HTR-8/SVneo (cell line): ENCODE measurements around the gene FGGY.
"Not testable (repeated sequence)": the region's sequence is repeated elsewhere in the genome, so short reads cannot be mapped to it uniquely, and the experiment has no call there.

Experiments used
- DNase-seq: peaks from one replicate; pipeline ENCODE4 v3.0.0; 2011; ENCODE audit warnings: low spot score, mixed read lengths; ENCODE audit not compliant: insufficient read length
- FAIRE-seq: peaks from 2 replicates; lab custom pipeline; 2011; peaks lifted over from hg19 to GRCh38; lab: Jason Lieb, UNC

The FGGY gene

DNA sequence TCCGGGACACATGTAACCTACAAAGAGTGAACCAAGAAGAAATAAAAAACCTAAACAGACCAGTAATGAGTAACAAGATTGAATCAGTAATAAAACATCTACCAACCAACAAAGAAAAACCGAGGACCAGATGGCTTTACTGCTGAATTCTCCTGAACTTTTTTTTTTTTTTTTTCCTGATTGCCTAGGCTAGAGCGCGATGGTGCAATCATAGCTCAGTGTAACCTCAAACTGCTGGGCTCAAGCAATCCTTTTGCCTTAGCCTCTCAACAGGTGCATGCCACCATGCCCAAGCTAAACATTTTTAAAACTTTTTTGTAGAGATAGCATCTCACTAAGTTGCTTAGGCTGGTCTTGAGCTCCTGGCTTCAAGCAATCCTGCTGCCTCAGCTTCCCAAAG lies 11.2 kb upstream of the FGGY start:
- no peak for DNase-seq
- no peak for FAIRE-seq

DNA sequence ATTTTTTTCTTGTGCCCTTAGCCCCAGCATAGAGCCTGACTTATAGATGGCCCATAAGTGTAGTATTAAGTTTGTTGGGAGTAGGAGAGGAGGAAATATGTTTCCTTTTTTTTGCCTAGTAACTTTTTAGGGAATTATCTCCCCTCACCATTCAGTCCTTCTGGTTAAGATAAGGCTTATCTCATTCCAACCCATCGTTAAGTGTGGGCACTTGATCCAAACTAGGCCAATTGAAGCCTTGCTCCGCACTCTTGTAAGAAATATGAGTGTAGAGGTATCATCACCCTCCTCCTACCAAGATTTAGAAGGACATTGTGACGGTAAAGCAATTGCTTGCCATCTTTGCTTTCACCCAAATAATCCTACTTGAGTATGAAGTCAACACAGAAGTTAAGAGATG lies 8.8 kb upstream of the FGGY start:
- FAIRE-seq (no peak), DNase-seq (no peak)

DNA sequence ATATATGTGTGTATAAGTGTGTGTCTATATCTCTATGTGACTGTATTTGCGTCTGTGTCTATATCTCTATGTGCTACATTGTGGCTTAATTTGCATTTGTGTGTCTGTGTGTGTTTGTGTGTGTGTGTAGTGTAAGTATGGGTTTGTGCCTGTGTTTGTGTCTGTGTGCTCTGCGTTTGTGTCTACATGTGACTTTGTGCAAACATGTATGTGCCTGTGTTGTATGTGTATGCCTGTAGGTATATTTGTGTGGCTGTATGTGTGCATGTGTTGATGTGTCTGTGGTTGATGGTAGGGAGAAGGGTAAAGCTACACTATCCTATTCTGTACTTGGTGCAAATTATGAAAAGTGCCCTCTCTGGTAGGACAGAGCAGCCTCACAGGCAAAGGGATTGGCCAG lies 7.3 kb upstream of the FGGY start:
- DNase-seq, result no peak
- FAIRE-seq, result peak; percentile 26

DNA sequence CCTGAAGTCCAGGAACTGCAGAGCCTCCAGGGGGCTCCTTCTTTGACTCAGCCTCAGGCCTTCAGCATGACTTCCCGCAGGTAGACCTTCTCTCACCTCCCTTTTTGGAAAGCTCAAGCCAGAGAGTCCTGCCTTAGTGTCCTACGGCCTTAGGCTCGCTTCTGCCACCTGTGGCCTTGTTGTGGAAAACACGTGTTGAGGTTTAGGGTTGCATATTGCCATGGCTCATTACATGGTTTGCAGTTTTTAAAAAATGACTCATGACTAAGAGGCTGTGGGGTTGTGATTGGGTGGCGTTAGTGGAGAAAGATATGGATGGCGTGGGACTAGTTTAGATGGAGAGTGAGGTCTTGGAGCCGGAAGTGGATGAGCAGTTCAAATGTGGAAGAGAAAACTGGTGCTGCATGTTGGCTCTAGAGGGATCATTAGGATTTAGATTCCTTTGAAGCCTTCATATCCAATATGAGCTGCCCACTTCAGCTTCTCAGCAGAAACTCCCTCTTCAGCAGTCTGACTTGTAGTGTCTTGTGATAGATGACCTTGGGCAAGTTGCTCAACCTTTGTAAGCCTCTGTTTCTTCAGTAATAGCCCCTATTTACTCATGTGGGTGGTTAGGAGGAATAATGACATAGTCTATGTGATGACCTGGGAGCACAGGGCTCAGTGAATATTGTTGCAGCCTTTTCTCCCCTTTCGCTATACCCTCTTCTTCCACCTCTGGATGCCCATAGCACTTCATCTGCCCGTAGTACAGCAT lies 6.5 kb upstream of the FGGY start:
- DNase-seq (peak; percentile 14), FAIRE-seq (no peak)

DNA sequence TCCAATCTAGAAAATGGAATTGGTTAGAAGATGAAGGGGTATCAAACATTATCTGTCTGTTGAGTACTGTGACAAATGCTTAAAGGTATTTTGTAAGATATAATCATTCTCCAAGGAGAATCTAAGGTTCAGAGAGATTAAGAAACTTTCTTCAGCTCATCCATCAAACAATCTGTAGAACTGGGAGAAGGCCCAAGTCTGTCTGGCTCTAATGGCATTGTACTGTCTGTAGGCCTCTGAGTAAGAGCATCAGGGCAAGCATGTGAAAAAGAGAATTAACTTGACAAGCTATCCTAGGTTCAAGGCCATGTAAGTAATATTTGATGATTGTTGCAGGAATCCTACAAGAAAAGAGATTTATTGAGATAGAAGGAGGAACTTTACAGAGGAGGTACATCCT lies 5.3 kb upstream of the FGGY start:
- FAIRE-seq (no peak), DNase-seq (no peak)

DNA sequence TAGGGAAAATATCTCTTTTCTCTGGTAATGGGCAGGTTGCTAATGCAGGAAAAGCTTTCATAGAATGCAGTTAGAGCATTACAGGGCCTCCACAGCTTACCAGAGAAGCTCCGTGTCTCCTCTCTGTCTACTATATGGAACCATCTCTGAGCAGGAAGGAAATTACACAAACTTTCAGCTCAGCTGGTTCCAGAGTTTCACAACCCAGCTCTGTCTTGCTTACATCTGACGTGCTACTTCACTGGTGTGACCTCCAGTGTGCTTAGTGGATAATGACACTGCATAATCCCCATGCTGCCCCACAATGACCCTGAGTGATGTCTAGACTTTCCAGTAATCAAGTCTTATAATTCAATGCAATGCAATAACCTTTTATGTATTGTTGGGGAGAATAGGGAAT lies 4.3 kb upstream of the FGGY start:
- DNase-seq, result no peak
- no peak for FAIRE-seq

DNA sequence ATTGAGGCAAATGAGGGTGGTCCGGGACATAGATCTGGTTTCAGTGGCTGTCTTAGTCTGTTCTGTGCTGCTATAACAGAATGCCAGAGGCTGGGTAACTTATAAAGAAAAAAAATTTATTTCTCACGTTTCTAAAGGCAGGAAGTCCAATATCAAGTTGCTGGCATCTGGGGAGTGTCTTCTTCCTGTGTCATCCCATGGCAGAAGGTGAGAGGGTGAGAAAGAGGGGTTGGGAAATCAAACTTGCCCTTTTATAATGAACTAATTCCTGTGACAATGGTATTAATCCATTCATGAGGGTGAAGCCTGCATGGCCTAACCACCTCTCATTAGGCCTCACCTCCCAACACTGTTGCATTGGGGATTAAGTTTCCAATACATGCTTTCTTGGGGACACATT lies 3.7 kb upstream of the FGGY start:
- DNase-seq (no peak), FAIRE-seq (no peak)

DNA sequence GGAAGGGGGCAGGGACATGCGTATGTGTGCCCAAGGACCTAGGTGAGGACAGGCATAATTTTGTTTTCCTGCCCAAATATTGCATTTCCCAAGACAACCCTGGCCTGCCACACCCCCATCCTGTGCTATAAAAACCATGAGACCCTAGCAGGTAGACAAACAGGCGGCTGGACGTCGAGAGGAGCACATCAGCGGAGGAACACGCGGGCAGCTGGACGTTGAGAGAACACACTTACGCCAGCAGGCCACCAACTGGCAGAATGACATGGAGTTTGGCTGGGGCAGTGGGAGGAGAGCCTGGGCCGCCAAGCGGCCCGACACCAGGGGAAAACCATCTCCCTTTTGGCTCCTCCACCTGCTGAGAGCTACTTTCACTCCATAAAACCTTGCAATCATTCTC lies 3.0 kb upstream of the FGGY start:
- DNase-seq (no peak), FAIRE-seq (no peak)

DNA sequence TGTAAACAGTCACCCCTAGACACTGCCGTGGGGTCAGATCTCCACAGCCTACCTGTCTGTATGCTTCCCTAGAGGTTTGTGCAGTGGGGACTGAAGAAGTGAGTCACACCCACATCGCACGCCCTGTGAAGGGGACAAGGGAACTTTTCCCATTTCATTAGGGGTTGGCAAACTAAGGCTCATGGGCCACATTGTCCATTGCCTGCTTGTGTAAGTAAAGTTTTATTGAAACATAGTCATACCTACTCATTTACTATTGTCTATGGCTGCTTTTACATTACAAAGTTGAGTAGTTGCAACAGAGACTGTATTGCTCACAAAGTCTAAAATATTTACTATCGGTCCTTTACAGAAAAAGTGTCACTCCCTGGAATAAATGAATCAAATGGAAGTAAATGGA lies 2.5 kb upstream of the FGGY start:
- DNase-seq, result no peak
- no peak for FAIRE-seq

DNA sequence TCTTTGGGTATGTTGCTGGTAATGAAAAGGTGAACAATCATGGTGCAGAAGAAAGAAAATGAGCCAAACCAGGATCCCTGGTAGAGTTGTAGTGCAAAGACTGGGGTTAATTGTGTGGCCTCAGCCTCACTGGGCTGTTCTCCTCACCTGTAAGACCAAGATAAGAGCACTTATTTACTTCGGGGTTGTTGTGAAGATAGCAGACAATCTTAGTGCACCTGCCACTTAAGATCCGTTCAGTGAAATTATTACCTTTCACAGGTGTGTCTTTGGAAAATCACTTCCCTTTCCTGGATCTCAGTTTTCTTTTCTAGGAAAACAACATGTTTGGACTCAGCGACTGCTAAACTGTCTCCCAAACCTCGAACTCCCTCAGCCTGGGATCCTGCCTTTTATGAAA lies 1.3 kb upstream of the FGGY start:
- FAIRE-seq (no peak), DNase-seq (no peak)

DNA sequence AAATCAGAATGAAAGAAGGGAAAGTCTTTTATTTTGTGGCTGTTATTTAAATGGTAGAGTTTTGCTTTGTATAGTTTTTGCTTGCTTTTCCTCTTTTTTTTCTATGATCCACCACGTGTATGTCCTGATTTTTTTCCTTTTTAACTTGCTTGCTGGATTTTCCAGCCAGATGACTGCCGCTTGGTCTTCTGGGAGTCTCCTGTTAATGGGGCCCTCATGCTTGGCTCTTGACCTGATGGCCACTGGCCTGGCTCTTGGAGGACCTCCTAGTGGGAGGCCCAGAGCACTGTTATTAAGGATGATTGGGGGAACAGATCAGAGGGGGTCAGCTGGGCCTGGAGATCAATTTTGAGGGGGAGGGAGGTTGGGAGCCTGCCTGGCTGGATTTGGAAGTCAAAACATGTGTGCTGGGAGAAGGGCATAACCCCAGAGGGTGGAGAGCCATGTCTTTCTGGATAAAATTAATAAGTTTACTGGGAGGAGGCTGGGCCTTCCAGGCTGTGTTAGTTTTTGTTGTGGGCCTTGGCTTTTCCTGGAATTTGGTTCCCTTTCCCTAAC lies 1.2 kb downstream of the FGGY start:
- FAIRE-seq, result no peak
- no peak for DNase-seq

DNA sequence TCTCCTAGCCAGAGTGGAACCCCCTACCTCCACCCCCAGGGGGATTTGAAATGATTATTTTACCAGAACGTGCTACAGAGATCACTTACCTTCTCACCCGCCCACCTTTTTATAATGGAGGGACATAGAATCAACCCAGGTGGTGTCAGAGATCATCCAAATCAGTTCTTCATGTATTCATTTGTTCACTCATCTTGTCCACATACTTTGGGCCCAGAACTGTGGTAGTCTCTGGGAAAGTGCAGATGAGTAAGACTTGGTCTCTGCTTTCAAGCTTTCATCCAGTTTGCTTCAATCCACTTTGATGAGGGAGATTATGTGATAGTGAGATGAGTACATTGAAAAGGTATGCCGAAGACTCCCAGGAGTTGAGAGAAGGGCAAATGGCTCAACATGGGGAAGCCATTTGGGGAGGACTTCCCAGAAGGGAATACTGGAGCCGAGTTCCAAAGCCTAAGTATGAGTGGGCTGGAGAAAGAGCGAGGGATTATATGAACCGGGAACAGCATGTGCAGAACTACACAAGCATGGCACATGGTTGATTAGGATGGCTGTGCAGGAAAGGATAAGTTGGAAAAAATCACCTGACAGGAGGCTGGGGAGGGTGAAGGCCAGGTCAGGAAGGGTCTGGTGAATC lies 1.9 kb downstream of the FGGY start:
- FAIRE-seq (no peak), DNase-seq (peak; percentile 23)

DNA sequence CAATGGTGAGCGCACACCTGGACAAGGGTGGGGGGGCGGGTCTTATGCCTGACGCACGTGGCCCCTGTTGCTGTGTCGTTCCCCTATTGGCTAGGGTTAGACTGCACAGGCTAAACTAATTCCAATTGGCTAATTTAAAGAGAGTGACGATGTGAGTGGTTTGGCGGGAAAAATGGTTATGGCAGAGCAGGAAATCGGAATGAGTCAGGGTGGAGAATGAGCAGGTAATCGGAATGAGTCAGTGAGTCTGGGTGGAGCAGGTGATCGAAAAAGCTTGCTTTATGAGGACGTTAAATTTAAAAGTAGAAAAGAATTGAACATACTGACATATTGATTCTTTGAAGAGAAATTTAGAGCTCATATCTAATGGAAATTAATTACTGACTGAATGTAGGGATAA lies 2.8 kb downstream of the FGGY start:
- not testable (repeated sequence) for DNase-seq, FAIRE-seq

DNA sequence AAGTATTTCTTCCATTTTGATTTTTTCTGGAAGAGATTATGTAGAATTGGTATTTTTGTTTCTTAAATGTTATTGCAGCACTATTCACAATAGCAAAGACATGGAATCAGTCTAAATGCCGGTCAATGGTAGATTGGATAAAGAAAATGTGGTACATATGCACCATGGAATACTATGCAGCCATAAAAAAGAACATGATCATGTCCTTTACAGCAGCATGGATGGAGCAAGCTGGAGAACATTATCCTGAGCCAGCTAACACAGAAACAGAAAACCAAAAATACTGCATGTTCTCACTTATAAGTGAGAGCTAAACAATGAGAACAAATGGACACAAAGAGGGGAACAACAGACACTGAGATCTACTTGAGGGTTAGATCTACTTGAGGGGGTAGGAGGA lies 5.4 kb downstream of the FGGY start:
- DNase-seq, result no peak
- no peak for FAIRE-seq

DNA sequence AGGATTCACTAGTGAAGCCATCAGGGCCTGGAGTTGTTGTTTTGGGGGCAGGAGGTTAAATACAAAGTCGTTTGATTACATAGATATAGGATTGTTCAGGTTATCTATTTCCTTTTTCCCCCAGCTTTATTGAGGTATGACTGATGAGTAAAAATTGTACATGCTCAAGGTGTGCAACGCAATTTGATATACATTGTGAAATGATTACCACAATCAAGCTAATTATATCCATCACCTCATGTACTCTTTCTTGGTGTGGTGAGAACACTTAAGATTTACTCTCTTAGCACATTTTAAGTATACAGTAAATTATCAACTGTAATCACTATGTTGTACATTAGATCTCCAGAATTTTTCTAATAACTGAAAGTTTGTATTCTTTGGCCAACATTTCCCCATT lies 6.0 kb downstream of the FGGY start:
- no peak for DNase-seq
- FAIRE-seq, result no peak

DNA sequence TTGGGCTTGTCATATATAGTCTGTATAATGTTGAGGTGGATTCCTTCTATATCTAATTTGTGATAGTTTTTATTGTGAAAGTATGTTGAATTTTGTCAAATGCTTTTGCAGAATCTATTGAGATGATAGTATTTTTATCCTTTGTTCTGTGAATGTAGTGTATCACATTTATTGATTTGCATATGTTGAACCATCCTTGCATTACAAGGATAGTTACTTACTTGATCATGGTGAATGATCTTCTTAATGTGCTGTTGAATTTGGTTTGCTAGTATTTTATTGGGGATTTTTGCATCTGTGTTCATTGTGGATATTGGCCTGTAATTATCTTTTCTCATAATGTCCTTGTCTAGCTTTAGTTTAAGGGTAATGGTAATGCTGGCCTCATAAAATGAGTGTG lies 8.3 kb downstream of the FGGY start:
- DNase-seq (no peak), FAIRE-seq (no peak)

DNA sequence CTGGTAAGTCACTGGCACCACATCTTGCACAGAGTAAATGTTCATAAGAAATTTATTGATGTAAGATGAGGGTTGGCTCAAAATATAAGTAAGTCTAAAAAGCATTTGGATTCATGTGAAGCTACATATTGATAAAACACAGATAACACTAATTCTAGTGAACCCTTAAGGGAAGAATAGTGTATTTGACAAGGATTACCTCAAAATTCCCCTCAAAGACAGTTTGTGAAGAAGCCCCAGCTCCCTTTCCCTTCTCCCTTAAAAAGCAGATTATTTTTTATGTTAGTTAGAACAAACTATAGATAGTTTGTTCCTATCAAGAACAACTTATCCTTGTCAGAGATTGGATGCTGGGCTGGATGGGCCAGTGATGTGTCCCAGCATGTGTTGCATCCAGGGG lies 10.7 kb downstream of the FGGY start:
- DNase-seq, result no peak
- FAIRE-seq, result no peak

DNA sequence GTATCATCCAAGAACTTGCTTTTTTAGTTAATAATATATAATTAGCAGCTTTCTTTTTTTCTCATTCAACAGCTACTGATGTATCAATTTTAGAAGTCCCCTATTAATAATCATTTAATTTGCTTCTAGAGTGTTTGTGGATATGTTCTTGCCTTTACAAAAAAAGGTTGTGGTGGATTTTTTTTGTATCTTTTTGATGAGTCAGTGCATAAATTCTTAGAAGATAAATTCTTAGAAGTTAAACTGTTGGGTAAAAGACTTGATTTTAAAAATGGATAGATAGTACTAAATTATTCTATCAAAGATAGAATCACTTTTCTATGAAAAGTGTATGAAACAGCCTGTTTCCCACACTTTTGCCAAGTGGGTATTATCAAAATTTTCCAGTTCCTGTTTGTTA lies 11.9 kb downstream of the FGGY start:
- no peak for FAIRE-seq
- DNase-seq, result no peak

DNA sequence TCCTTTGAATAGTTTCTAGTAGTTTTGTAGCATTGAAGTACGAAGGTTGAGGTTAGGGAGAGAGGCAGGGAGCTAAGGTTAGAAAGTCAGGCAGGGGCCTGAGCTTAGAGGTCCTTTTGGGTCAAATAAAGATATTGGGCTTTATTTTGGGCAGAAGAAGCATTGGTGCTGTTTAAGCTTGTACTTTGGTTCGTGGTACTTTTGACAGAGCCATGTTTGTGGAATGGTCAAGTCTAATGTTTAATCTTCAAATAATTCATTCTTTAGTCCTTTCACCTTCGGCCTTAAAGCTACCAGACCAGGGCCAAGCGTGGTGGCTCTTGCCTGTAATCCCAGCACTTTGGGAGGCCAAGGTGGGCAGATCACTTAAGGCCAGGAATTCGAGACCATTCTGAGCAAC lies 12.5 kb downstream of the FGGY start:
- DNase-seq (no peak), FAIRE-seq (no peak)

DNA sequence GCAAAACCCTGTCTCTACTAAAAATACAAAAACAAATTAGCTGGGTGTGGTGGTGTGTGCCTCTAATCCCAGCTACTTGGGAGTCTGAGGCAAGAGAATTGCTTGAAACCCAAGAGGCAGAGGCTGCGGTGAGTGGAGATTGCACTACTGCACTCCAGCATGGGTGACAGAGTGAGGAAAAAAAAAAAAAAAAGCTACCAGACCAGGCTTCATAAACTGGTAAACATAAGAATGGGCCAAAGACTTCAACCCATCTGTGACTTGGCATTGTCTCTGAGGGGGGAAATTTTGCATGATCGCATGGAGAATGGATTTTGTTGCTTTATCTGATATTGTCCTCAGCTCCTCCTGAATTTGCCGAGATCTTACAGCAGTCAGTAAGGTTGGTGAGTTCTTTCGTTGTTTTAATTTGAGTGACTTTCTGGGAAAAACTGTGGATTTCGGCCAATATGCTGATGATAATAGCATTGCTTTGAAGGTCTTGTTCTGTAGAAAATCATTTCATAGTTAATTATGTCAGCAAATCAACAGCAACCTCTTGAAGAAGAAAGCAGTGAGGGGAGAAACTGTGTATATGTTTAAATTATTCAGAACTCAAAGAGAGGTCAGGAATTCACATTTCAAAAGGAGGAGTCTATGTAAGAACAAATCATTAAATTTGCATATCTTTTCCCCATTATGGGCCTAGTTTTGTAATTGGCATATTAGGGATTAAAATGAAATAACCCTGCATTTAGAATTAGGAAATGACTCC lies 13.1 kb downstream of the FGGY start:
- no peak for FAIRE-seq

DNA sequence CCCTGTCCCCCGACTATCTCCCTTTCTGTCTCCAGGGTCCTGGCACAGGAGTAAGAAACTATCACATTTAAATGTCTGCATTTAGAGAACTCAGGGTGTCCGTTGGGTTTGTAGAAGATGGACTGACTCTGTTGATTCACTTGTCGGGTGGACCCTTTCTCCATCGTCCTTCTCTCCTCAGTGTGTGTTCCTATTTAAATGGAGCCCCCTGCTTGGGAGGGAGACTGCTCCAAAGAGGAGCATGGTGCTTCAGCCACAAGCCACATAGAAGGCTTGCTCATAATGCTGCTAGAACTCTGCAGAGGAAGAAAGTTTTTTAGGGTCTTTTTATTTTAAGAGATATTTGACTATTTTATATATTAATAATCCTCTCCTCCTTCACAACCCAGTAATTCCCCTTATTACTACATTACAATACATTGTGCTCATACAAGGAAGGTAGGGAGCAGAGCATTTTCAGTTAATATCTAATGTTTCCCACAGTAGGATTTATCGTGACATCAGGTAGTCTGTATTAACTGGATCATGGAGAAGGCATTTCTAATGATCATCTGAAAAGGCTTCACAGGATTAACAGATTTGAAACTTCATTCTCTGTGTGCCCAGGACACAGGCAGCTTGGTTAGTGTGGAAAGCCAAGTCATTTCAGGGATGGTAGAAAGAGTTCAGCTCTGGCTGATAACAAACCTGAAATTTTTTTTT lies 13.8 kb downstream of the FGGY start:
- FAIRE-seq, result no peak
- DNase-seq, result no peak

More for the DNA sequence above, 13.1 kb downstream of the FGGY start:
- no peak for DNase-seq
